Erythroblast (primary cell): ENCODE data around the gene CLGN.

ENCODE experiments used
- GATA1 ChIP-seq: IDR thresholded peaks from 2 replicates; pipeline ENCODE4 v1.6.1; 2011; ENCODE audit warnings: low read depth, mild to moderate bottlenecking, control low read depth, low read length, moderate library complexity
- POLR2A ChIP-seq: IDR thresholded peaks from 2 replicates; pipeline ENCODE4 v1.6.1; 2011; ENCODE audit warnings: mild to moderate bottlenecking, low read length

GRCh38 chr4:140439644-140440142 is 12.2 kb upstream of the CLGN start:
- TF ChIP-seq POLR2A (no peak), GATA1 (no peak)
